ENCODE data around the gene PDZRN4.

PDZRN4 gene

GRCh38 chr12:41424651-41425050 is 236.5 kb downstream of the PDZRN4 start:
- TF ChIP-seq, protein P1, sequence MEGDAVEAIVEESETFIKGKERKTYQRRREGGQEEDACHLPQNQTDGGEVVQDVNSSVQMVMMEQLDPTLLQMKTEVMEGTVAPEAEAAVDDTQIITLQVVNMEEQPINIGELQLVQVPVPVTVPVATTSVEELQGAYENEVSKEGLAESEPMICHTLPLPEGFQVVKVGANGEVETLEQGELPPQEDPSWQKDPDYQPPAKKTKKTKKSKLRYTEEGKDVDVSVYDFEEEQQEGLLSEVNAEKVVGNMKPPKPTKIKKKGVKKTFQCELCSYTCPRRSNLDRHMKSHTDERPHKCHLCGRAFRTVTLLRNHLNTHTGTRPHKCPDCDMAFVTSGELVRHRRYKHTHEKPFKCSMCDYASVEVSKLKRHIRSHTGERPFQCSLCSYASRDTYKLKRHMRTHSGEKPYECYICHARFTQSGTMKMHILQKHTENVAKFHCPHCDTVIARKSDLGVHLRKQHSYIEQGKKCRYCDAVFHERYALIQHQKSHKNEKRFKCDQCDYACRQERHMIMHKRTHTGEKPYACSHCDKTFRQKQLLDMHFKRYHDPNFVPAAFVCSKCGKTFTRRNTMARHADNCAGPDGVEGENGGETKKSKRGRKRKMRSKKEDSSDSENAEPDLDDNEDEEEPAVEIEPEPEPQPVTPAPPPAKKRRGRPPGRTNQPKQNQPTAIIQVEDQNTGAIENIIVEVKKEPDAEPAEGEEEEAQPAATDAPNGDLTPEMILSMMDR (IDR thresholded peaks at IDR 0.05): no peak
- H3K4me3 Mint-ChIP-seq: no peak overlapping the region
- H3K27ac Mint-ChIP-seq: no peak overlapping the region
- H3K27me3 Mint-ChIP-seq (ENCODE audit: low read depth, poor library complexity): no peaks in the 10 kb centered on the region
- H3K9me3 Mint-ChIP-seq: no peaks in the 10 kb centered on the region
- no peak for DNase-seq
- H3K4me1 Mint-ChIP-seq: no peaks in the 10 kb centered on the region
- H3K36me3 Mint-ChIP-seq (ENCODE audit: low read depth): no peaks in the 10 kb centered on the region

GRCh38 chr12:41433460-41433859 is 245.3 kb downstream of the PDZRN4 start:
- H3K4me3 Mint-ChIP-seq: no peak overlapping the region
- no peaks in the 10 kb centered on the region for H3K9me3 Mint-ChIP-seq
- DNase-seq: no peak
- TF ChIP-seq, protein P1 (IDR thresholded peaks at IDR 0.05): no peak
- H3K36me3 Mint-ChIP-seq (ENCODE audit: low read depth): no peaks in the 10 kb centered on the region
- H3K4me1 Mint-ChIP-seq: peaks cover 11% of the 10 kb centered on the region
- no peaks in the 10 kb centered on the region for H3K27me3 Mint-ChIP-seq (ENCODE audit: low read depth, poor library complexity)
- H3K27ac Mint-ChIP-seq: no peak overlapping the region

GRCh38 chr12:41436076-41436475 is 248.0 kb downstream of the PDZRN4 start:
- no peak overlapping the region for H3K4me3 Mint-ChIP-seq
- DNase-seq: no peak
- TF ChIP-seq, protein P1 (IDR thresholded peaks at IDR 0.05): no peak
- no peaks in the 10 kb centered on the region for H3K27me3 Mint-ChIP-seq (ENCODE audit: low read depth, poor library complexity)
- no peaks in the 10 kb centered on the region for H3K9me3 Mint-ChIP-seq
- peaks cover 11% of the 10 kb centered on the region for H3K4me1 Mint-ChIP-seq
- H3K36me3 Mint-ChIP-seq (ENCODE audit: low read depth): no peaks in the 10 kb centered on the region
- H3K27ac Mint-ChIP-seq: no peak overlapping the region

- H3K4me1 Mint-ChIP-seq: peaks cover 11% of the 10 kb centered on the region
- DNase-seq: no peak
- no peaks in the 10 kb centered on the region for H3K27me3 Mint-ChIP-seq (ENCODE audit: low read depth, poor library complexity)
- H3K9me3 Mint-ChIP-seq: no peaks in the 10 kb centered on the region
- H3K36me3 Mint-ChIP-seq (ENCODE audit: low read depth): no peaks in the 10 kb centered on the region
- TF ChIP-seq, protein P1 (IDR thresholded peaks at IDR 0.05): no peak
- no peak overlapping the region for H3K4me3 Mint-ChIP-seq
- H3K27ac Mint-ChIP-seq: no peak overlapping the region
Measured at GRCh38 chr12:41437563-41437962, 249.4 kb downstream of the PDZRN4 start.

- H3K4me3 Mint-ChIP-seq: no peak overlapping the region
- H3K9me3 Mint-ChIP-seq: no peaks in the 10 kb centered on the region
- no peak for DNase-seq
- H3K27ac Mint-ChIP-seq: no peak overlapping the region
- TF ChIP-seq, protein P1 (IDR thresholded peaks at IDR 0.05): no peak
- H3K27me3 Mint-ChIP-seq (ENCODE audit: low read depth, poor library complexity): no peaks in the 10 kb centered on the region
- no peaks in the 10 kb centered on the region for H3K36me3 Mint-ChIP-seq (ENCODE audit: low read depth)
- peaks cover 11% of the 10 kb centered on the region for H3K4me1 Mint-ChIP-seq
Measured at GRCh38 chr12:41438854-41439541, 250.9 kb downstream of the PDZRN4 start.

DNA sequence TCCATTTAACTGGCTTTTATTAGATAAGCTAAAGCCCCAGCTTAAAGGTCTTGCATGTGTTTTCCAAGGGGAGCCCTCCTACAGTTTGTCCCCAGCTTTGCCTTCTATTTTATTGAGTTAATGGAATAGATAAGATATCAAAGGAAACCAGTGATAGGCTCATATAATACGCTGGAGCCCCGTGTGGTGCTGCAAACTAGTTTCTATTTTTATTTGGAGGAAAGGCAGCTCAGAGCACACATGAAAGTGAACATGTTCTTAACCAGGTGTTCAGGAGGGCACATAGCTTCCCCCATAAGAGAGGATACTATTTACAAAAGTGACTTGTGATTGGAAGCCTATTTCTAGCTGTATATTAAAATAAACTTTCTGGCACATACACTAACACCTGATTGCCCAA is 251.7 kb downstream of the PDZRN4 start:
- Mint-ChIP-seq H3K27ac (no peak overlapping the region), H3K9me3 (no peaks in the 10 kb centered on the region), H3K27me3 (ENCODE audit: low read depth, poor library complexity) (no peaks in the 10 kb centered on the region), H3K36me3 (ENCODE audit: low read depth) (no peaks in the 10 kb centered on the region), H3K4me3 (no peak overlapping the region), H3K4me1 (peaks cover 11% of the 10 kb centered on the region)
- no peak for DNase-seq
- TF ChIP-seq, protein P1 (IDR thresholded peaks at IDR 0.05): no peak
